Cardiac muscle cell (in vitro differentiated cells and primary cell): ENCODE measurements around the gene C17orf50. TPM values are rescaled to one million over a fixed set of nuclear protein-coding genes. Genes with fewer than 3 reads are reported as not detected.

ENCODE experiments used
- DNase-seq, 2 donors: peaks; one replicate each; pipeline versions ENCODE4 v3.0.0 to v3.0.0-alpha.2; 2010 to 2017; ENCODE audit warnings: low read depth in 1 of 2, low spot score in 1 of 2
- H3K27ac ChIP-seq: fragments of 200-600 bp; sonication (generic); 2 replicates; pipeline ENCODE4 v1.5.1; 2016
- H3K27me3 ChIP-seq: fragments of 200-600 bp; sonication (generic); 2 replicates; pipeline ENCODE4 v1.6.0; 2016; ENCODE audit warnings: control low read depth
- H3K36me3 ChIP-seq: fragments of 200-600 bp; sonication (generic); 2 replicates; pipeline ENCODE4 v1.5.1; 2016; ENCODE audit warnings: control low read depth
- H3K4me1 ChIP-seq: fragments of 200-600 bp; sonication (generic); 2 replicates; pipeline ENCODE4 v1.8.1; 2017; ENCODE audit warnings: low read depth, mild to moderate bottlenecking, mixed run types
- H3K4me3 ChIP-seq: fragments of 200-600 bp; sonication (generic); 2 replicates; pipeline ENCODE4 v1.5.1; 2016; ENCODE audit warnings: mild to moderate bottlenecking
- H3K9me3 ChIP-seq: fragments of 200-600 bp; sonication (generic); 2 replicates; pipeline ENCODE4 v1.5.1; 2017; ENCODE audit warnings: low read depth, mild to moderate bottlenecking, control low read depth
- polyA plus RNA-seq: library from polyadenylated mRNA; unstranded; fragments of >200 nt; fragmentation: Nextera tagmentation; extraction: Ambion mirVana; gene quantifications from 2 replicates; pipeline ENCODE4 v1.2.1, GENCODE V29; 2016
- total RNA-seq: library from RNA; depleted of rRNA; stranded (reverse); fragments of >200 nt; gene quantifications from 2 replicates; pipeline ENCODE4 v1.2.3, GENCODE V29; 2016
- TF ChIP-seq, protein P1 (sequence below): IDR thresholded peaks from 2 replicates; pipeline ENCODE4 v1.5.1; 2012; ENCODE audit warnings: low read depth, mild to moderate bottlenecking, low read length

Gene C17orf50
- total and polyA plus RNA-seq, 2 experiments from 2014 or later, result 0.74 to 1.2 TPM

DNA sequence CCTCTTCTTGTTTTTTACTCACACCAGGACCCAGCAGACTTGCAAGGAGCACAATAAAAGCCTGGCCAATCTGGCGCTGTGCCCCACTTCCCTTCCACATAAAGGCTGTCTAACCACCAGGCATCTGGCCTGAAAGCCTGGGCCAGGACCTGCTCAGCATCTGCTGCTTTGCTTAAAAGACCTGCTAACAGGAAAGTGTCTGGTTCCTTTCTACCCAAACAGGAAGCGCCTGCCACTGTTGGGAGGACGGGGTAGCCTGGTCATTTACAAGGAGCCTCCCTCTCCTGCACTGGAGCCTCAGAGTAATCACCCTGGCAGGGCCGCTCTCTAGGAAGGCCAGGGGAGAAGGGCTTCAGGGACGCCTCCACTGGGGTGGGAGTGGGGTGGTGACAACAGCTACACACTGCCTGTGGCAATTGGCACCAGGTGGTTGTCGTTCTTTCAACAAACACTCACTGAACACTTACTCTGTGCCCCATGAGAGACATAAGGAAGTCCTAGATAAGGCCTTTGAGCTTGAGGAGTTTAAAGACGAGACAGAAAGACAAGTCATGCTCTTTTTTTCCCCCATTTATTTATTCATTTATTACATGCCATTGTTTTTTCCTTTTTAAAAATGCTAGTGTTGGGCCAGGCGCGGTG, 41.0 kb downstream of the C17orf50 start:
- H3K4me3 ChIP-seq, result no peak overlapping the region
- TF ChIP-seq, protein P1, sequence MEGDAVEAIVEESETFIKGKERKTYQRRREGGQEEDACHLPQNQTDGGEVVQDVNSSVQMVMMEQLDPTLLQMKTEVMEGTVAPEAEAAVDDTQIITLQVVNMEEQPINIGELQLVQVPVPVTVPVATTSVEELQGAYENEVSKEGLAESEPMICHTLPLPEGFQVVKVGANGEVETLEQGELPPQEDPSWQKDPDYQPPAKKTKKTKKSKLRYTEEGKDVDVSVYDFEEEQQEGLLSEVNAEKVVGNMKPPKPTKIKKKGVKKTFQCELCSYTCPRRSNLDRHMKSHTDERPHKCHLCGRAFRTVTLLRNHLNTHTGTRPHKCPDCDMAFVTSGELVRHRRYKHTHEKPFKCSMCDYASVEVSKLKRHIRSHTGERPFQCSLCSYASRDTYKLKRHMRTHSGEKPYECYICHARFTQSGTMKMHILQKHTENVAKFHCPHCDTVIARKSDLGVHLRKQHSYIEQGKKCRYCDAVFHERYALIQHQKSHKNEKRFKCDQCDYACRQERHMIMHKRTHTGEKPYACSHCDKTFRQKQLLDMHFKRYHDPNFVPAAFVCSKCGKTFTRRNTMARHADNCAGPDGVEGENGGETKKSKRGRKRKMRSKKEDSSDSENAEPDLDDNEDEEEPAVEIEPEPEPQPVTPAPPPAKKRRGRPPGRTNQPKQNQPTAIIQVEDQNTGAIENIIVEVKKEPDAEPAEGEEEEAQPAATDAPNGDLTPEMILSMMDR, result no peak
- H3K27me3 ChIP-seq, result peaks cover 38% of the 10 kb centered on the region
- H3K4me1 ChIP-seq, result peaks cover 7% of the 10 kb centered on the region
- peak; percentile 69 to 93 for DNase-seq
- H3K9me3 ChIP-seq, result no peaks in the 10 kb centered on the region
- no peak overlapping the region for H3K27ac ChIP-seq
- H3K36me3 ChIP-seq, result no peaks in the 10 kb centered on the region

DNA sequence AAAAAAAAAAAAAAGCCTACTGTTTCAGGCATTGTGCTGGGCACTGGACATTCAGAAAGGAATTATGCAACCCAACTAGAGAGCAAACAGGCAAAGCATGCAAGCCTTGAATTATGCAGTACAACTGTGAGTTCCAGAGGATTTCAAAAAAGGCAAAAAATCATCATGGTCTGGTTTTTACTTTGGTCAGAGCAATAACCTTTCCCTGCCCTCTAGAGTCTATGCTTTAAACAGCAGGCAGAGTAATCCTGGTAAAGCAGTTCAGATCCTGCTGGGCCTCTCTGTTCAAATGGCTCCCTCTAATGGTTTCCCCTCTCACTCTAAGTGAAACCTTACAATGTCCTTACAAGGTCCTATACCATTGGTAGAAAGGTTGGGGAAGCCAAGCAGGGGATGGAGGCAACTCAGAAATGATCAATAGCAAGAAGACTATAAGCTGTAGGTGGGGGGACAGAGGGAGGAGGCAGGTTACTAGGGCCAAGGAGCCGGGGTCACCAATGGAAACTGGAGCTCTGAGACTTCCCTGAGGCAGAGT, 44.0 kb downstream of the C17orf50 start:
- no peak overlapping the region for H3K4me3 ChIP-seq
- peak; percentile 89 to 97 for DNase-seq
- H3K4me1 ChIP-seq, result peaks cover 7% of the 10 kb centered on the region
- TF ChIP-seq, protein P1, result peak; percentile 99
- H3K27me3 ChIP-seq, result peaks cover 8% of the 10 kb centered on the region
- no peaks in the 10 kb centered on the region for H3K36me3 ChIP-seq
- no peaks in the 10 kb centered on the region for H3K9me3 ChIP-seq
- H3K27ac ChIP-seq, result no peak overlapping the region

DNA sequence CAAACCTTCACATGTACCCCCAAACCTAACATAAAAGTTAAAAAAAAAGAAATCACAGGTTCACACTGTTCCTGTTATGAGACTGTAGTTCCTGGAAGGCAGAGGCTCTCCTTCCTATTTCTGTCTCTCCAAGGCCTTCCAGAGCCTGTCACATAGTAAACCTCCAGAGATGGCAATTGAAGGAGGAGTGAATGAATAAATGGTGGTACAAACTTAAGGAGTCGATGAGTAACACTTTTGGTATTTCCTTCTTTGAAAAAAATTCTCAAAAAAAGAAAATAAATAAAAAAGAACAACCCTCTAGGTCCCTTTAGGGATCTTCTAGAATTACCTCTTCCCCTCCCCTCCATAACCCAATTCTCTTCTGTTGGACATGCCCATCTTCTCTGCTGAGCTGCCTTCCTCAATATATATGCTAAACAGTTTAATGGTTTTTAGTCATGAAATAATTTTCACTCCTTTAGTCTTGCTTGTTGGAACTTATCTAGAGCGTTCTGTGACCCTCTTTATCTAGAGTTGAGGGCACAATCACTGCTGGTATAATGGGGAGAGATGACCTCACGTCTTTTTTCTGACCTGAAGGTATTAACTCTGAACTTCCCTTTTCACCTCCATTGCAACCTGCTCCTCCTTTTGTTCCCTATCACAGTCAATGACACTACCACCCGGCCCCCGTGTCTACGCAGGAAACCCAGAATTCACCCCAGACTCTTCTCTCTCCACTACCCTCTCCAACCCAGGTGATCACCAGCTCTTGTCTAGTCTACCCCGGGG, 46.9 kb downstream of the C17orf50 start:
- H3K4me3 ChIP-seq, result no peak overlapping the region
- H3K9me3 ChIP-seq, result no peaks in the 10 kb centered on the region
- peak in 1 of 2 donors; percentile 54 for DNase-seq
- H3K27ac ChIP-seq, result no peak overlapping the region
- H3K36me3 ChIP-seq, result no peaks in the 10 kb centered on the region
- H3K4me1 ChIP-seq, result peaks cover 14% of the 10 kb centered on the region
- TF ChIP-seq, protein P1, result no peak
- H3K27me3 ChIP-seq, result no peaks in the 10 kb centered on the region

DNA sequence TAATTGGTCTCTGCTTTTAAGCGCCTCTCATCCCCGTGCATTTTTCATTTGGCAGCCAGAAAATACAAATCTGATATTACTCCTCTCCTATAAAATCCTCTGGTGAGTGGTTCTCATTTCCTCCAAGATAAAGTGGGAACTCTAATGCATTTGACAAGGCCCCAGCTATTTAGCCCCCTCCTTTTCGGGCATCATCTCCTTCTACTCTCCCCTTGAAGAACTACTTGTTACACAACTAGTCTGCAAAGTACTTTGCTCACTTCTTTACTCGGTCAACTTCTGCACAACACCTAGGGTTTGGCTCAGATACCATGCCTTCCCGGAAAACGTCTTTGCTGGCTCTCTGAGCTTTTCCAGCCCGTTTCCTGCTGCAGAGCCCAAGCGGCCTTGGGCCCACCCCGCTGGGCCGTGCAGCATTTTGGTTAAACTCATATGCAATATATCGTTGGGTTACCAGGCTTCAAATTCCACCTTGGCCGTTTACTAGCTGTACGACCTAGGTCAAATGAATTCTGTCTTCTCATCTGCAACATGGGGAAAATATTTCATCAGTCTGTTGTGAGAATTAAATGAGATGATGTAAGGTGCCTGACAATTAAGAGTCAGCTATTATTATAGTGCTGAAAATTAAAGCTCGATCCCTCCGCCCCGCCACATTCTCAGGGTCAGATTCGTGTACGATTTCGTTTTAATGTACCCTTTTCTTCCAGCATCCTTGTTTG, 47.7 kb downstream of the C17orf50 start:
- no peaks in the 10 kb centered on the region for H3K9me3 ChIP-seq
- TF ChIP-seq, protein P1, result no peak
- no peak for DNase-seq
- peaks cover 14% of the 10 kb centered on the region for H3K4me1 ChIP-seq
- peak overlapping the region; percentile 75 for H3K4me3 ChIP-seq
- no peaks in the 10 kb centered on the region for H3K27me3 ChIP-seq
- no peaks in the 10 kb centered on the region for H3K36me3 ChIP-seq
- H3K27ac ChIP-seq, result peak overlapping the region; percentile 98

DNA sequence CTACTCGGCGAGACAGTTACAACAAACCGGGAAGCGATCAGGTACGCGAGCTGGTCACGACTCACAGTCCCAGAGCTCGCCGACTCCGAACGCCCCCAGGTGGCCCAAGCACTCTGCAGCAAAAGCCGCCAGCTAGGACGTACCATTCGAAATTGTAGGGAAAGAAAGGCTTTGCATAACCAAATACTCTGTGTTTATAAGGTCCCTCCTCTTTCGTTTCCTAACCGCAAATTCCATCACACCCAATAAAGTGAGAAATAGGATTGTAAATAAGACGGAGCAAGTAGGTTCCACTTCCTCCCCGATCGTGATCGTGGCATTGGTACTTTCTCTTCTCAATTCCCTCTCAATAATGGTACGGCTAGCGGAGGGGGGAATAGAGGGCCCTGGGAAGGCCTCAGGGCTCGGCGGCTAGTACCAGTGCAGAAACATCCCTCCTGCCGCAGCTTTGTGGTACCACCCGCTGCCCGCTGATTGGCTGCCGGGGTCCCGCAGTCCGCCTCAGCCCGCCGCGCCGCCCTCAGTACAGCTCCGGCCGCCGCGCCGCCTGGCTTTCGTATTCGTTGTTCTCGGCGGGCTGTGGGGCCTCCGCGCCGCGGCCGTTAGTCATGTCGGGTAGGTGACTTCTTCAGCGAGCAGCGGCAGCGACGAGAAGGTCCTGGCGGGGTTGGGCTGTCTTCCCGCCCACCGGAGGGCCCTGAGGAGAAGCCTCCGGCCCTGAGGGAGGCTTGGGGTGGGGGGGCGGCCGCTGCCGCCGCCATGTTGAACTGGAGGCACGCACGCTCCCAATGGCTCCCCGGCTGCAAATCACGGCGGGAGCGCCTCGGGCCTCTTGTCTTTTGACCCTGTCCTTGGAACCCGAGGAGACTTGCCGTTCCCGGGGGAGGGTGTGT, 48.5 kb downstream of the C17orf50 start, which contains the start of gene TAF15:
TSS of gene TAF15 (plus strand) at position 523 of the 893 bp plus-strand sequence. CDS start at position 609, 86 bp downstream.
- Histone ChIP-seq H3K27me3 (no peaks in the 10 kb centered on the region), H3K27ac (peak within 1 kb of the TSS; percentile 98), H3K4me1 (peaks cover 14% of the 10 kb centered on the region), H3K36me3 (no peaks in the 10 kb centered on the region), H3K9me3 (no peaks in the 10 kb centered on the region), H3K4me3 (peak within 1 kb of the TSS; percentile 75)
- TF ChIP-seq, protein P1, result peak; percentile 88
- peak; percentile 98 to 99 for DNase-seq
